ENCODE measurements around the gene KRTAP16-1.
"Not testable (repeated sequence)": the region's sequence is repeated elsewhere in the genome, so short reads cannot be mapped to it uniquely, and the experiment has no call there.

KRTAP16-1 gene, protein sequence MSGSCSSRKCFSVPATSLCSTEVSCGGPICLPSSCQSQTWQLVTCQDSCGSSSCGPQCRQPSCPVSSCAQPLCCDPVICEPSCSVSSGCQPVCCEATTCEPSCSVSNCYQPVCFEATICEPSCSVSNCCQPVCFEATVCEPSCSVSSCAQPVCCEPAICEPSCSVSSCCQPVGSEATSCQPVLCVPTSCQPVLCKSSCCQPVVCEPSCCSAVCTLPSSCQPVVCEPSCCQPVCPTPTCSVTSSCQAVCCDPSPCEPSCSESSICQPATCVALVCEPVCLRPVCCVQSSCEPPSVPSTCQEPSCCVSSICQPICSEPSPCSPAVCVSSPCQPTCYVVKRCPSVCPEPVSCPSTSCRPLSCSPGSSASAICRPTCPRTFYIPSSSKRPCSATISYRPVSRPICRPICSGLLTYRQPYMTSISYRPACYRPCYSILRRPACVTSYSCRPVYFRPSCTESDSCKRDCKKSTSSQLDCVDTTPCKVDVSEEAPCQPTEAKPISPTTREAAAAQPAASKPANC

DNA sequence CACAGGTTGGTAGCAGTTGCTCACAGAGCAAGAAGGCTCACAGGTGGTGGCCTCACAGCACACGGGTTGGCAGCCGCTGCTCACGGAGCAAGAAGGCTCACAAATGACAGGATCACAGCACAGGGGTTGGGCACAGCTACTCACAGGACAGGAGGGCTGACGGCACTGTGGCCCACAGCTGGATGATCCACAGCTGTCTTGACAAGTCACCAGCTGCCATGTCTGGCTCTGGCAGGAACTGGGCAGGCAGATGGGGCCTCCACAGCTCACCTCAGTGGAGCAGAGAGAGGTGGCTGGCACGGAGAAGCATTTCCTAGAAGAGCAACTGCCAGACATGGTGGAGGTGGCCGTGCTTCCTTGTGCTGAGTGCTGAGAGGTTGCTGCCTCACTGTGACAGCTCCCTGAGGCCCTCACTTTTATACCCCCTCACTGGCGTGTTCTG, at the start of gene KRTAP16-1:
Gene KRTAP16-1 (minus strand): TSS at position 392 of the 442 bp plus-strand sequence. CDS start 56 bp downstream, at position 336.
- in situ Hi-C loops (cut with MboI; ENCODE audit: low sequenced_read_pairs, unreplicated experiment) = loop anchor here (25.0 kb wide), 1 partner anchor 397 kb away; no protein-coding TSS in a partner anchor
- DNase-seq (ENCODE audit: low spot score) = no peak
- TF ChIP-seq, protein P1, sequence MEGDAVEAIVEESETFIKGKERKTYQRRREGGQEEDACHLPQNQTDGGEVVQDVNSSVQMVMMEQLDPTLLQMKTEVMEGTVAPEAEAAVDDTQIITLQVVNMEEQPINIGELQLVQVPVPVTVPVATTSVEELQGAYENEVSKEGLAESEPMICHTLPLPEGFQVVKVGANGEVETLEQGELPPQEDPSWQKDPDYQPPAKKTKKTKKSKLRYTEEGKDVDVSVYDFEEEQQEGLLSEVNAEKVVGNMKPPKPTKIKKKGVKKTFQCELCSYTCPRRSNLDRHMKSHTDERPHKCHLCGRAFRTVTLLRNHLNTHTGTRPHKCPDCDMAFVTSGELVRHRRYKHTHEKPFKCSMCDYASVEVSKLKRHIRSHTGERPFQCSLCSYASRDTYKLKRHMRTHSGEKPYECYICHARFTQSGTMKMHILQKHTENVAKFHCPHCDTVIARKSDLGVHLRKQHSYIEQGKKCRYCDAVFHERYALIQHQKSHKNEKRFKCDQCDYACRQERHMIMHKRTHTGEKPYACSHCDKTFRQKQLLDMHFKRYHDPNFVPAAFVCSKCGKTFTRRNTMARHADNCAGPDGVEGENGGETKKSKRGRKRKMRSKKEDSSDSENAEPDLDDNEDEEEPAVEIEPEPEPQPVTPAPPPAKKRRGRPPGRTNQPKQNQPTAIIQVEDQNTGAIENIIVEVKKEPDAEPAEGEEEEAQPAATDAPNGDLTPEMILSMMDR (IDR thresholded peaks at IDR 0.05; ENCODE audit: borderline replicate concordance, control extremely low read depth, extremely low read depth, insufficient read depth, missing control alignments) = no peak

DNA sequence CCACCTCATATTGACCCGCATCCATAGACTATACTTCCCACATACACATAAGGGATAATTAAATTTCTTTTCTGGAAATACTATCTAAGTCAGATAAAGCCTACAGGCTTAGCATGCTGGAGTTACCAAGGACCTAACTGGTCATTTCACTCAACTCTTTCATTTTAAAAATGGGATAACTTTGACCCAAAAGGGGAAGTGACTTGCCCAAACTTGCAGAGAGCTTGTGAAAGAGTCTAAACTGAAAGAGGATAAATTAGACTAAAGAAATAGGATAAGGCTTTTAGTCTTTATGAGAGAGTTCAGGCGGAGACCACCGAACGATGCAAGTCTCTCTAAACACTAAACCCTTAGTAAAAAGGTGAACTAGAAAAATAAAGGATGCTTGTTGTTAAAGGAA, 45.4 kb upstream of the KRTAP16-1 start:
- TF ChIP-seq, protein P1 (IDR thresholded peaks at IDR 0.05; ENCODE audit: borderline replicate concordance, control extremely low read depth, extremely low read depth, insufficient read depth, missing control alignments) = no peak
- in situ Hi-C loops (cut with MboI; ENCODE audit: low sequenced_read_pairs, unreplicated experiment) = no loop called here
- no peak for DNase-seq (ENCODE audit: low spot score)

DNA sequence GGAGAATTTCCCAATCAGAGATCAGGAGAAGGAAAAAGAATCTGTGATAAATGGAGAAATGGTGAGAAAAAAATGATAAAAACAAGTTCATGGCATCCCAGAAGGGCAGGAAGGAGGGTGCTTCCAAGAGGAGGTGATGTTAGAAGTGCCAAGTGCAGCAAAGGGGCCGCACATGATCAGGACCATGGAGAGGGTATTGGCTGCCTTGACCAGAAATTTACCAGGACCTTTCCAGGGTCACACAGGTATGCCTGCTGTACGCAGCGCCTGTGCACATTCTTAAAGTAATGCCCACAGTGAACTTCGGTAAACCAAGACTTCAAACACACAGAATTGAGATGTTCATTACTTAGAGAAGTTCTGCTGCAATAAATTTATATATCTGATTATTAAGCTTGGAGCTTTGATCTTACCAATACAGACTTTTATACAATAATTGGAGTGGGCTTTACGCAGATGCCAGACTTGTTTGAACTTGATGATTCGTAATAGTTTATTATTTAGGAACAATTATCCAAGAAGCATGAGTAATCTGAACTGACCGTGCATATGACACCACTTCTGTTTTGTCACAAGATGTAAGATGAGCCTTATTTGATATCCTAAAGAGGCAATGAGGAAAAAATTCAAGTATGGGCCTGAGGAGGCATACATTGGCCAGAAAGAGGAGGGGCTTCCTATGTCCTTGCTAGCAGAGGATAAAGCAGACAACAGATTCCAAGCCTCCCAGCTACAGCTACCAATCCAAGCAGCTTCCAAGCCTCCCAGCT, 43.7 kb upstream of the KRTAP16-1 start:
- no peak for DNase-seq (ENCODE audit: low spot score)
- in situ Hi-C loops (cut with MboI; ENCODE audit: low sequenced_read_pairs, unreplicated experiment) = no loop called here
- TF ChIP-seq, protein P1 (IDR thresholded peaks at IDR 0.05; ENCODE audit: borderline replicate concordance, control extremely low read depth, extremely low read depth, insufficient read depth, missing control alignments) = no peak

DNA sequence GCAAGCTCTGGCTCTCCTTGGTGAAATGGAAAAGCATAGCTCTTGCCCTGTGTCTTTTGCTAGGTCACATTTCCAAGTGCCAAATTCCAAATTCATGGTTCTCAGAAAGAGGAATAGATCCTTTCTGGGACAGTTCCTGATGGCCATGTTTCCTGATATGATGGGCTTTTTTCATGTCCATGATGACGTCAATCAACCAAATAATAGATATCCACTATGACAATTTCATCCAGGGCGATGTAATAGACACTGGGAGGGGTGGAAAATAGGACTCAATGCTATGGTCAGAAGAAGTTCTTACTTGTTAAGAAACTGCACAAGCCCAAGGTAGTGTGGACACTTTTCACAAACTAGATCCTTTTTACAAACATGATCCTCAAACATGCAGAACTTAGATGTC, 42.1 kb upstream of the KRTAP16-1 start:
- in situ Hi-C loops (cut with MboI; ENCODE audit: low sequenced_read_pairs, unreplicated experiment) = no loop called here

DNA sequence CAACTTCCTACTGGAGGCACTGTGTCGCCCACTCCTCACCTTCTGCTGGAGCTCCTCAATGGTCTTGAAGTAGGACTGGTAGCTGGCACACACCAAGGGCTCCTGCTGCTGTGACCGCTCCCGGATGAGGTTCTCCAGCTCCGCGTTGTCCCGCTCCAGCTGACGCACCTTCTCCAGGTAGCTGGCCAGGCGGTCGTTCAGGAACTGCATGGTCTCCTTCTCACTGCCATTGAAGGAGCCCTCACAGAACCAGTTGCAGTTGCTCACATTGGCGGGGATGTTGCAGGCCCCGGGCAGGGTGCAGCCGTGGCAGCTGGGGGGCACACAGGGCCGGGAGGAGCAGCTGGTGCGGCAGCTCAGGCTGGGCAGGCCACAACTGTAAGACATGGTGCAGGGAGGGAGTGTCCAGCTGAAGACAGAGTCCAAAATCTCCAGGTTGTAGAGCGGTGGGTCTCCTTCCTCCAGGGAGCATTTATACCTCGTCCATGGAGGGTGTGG, 41.3 kb upstream of the KRTAP16-1 start, which contains the start of gene KRT33A:
Gene KRT33A (minus strand): TSS at position 448 of the 498 bp plus-strand sequence. CDS start 61 bp downstream, at position 387.
- DNase-seq (ENCODE audit: low spot score); in situ Hi-C loops (cut with MboI; ENCODE audit: low sequenced_read_pairs, unreplicated experiment): not testable (repeated sequence)

More for the DNA sequence above, 42.1 kb upstream of the KRTAP16-1 start:
- TF ChIP-seq, protein P1 (IDR thresholded peaks at IDR 0.05; ENCODE audit: borderline replicate concordance, control extremely low read depth, extremely low read depth, insufficient read depth, missing control alignments) = no peak
- no peak for DNase-seq (ENCODE audit: low spot score)

DNA sequence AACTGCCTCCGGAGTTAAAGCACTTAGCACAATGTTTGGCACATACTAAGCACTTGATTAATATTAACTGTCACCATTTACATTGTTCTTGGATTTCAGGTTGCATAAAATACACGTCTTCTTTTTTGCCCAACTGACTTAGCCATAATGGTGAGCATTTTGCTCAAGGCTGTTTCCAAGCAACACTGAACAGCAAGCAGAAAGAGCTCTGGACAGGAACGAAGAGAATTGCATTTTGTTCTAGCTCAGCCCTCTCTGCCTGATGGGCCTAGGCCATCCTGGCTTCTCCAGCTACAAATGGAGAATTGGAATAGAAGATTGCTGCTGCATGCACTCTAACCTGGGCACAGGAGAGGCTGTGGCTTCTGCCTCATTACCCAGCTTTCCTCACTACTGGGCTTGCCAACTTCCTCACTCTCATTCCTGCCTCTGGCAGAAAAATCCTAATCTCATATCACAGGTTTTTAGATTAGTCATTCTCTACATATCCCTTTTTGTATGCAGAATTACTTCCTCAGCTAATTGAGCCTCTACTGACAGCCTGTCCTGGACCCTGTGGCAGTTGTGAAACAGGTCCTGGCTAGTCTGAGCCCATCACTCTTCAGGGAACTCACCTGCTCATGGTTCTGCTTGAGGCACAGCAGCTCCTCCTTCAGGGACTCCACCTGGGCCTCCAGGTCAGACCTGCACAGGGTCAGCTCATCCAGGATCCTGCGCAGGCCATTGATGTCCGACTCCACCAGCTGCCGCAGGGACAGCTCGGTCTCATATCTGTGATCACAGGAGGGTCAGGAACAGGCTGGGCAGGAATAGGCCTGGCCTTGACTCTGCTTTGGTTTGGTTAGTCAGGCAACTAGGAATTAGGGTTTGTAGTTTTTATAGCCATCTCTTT, 39.0 kb upstream of the KRTAP16-1 start:
- in situ Hi-C loops (cut with MboI; ENCODE audit: low sequenced_read_pairs, unreplicated experiment) = no loop called here
- TF ChIP-seq, protein P1 (IDR thresholded peaks at IDR 0.05; ENCODE audit: borderline replicate concordance, control extremely low read depth, extremely low read depth, insufficient read depth, missing control alignments) = no peak

DNA sequence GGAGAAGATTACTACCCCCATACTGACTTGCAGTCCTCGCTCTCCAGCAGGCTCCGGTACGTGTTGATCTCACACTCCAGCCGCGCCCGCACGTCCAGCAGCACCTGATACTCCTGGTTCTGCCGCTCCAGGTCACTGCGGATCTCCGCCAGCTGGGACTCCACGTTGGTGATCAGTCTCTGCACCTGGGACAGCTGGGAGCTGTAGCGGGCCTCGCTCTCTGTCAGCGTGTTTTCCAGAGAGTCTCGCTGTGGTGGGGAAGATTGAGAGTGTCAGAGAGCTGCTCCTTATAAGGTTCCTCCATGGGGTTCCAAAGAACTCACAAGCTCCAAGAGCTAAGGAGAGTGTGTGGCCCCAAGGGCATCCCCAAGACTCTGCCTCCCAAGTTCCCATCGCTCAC, 37.3 kb upstream of the KRTAP16-1 start:
- in situ Hi-C loops (cut with MboI; ENCODE audit: low sequenced_read_pairs, unreplicated experiment) = not testable (repeated sequence)

More for the DNA sequence above, 39.0 kb upstream of the KRTAP16-1 start:
- DNase-seq (ENCODE audit: low spot score) = no peak

More for the DNA sequence above, 37.3 kb upstream of the KRTAP16-1 start:
- DNase-seq (ENCODE audit: low spot score) = not testable (repeated sequence)

Data from GM13976 (cell line).